ENCODE results near the gene FBXL7. TPM values are rescaled to one million over a fixed set of nuclear protein-coding genes. Genes with fewer than 3 reads are reported as not detected.

The FBXL7 gene
- total and polyA plus RNA-seq, 3 experiments from 2014 or later: not detected

- DNase-seq: no peak
- ChIA-PET CTCF (no interaction called here), POLR2A (interaction anchor here (0.7 kb wide), 1 partner anchor 118 kb away, joined by 5 read pairs; no protein-coding TSS in a partner anchor)
- Mint-ChIP-seq H3K9me3 (peaks cover 0 to 7% (median 5%) of the 10 kb centered on the region in 5 donors), H3K27me3 (no peaks in the 10 kb centered on the region), H3K27ac (no peak overlapping the region), H3K36me3 (no peaks in the 10 kb centered on the region), H3K4me3 (no peak overlapping the region), H3K4me1 (no peaks in the 10 kb centered on the region)
- H3K27ac ChIP-seq (ENCODE audit: low read depth, low read length): no peak overlapping the region
- H3K4me1 ChIP-seq (ENCODE audit: insufficient read depth, low read length): no peaks in the 10 kb centered on the region
- H3K4me3 ChIP-seq (ENCODE audit: low read length): no peak overlapping the region
- no peaks in the 10 kb centered on the region for H3K9me3 ChIP-seq (ENCODE audit: low read length)
- no peaks in the 10 kb centered on the region for H3K36me3 ChIP-seq (ENCODE audit: insufficient read depth, low read length)
- no peaks in the 10 kb centered on the region for H3K27me3 ChIP-seq (ENCODE audit: insufficient read depth, low read length, poor library complexity, severe bottlenecking)
Observed at GRCh38 chr5:15757103-15757502, 257.1 kb downstream of the FBXL7 start.

GRCh38 chr5:15757619-15758018, 257.6 kb downstream of the FBXL7 start:
- no peak overlapping the region for H3K27ac Mint-ChIP-seq
- H3K27ac ChIP-seq (ENCODE audit: low read depth, low read length): no peak overlapping the region
- H3K4me1 Mint-ChIP-seq: no peaks in the 10 kb centered on the region
- no peaks in the 10 kb centered on the region for H3K27me3 ChIP-seq (ENCODE audit: insufficient read depth, low read length, poor library complexity, severe bottlenecking)
- H3K9me3 ChIP-seq (ENCODE audit: low read length): no peaks in the 10 kb centered on the region
- H3K4me3 ChIP-seq (ENCODE audit: low read length): no peak overlapping the region
- H3K4me3 Mint-ChIP-seq: no peak overlapping the region
- POLR2A ChIA-PET: interaction anchor here (0.7 kb wide), 1 partner anchor 119 kb away, joined by 5 read pairs; no protein-coding TSS in a partner anchor
- H3K27me3 Mint-ChIP-seq: no peaks in the 10 kb centered on the region
- no peaks in the 10 kb centered on the region for H3K36me3 Mint-ChIP-seq
- peaks cover 0 to 7% (median 5%) of the 10 kb centered on the region in 5 donors for H3K9me3 Mint-ChIP-seq
- CTCF ChIA-PET: no interaction called here
- no peaks in the 10 kb centered on the region for H3K4me1 ChIP-seq (ENCODE audit: insufficient read depth, low read length)
- no peaks in the 10 kb centered on the region for H3K36me3 ChIP-seq (ENCODE audit: insufficient read depth, low read length)
- DNase-seq: no peak

GRCh38 chr5:15762668-15763067, 262.7 kb downstream of the FBXL7 start:
- H3K36me3 ChIP-seq (ENCODE audit: insufficient read depth, low read length): no peaks in the 10 kb centered on the region
- CTCF ChIA-PET: no interaction called here
- no peaks in the 10 kb centered on the region for H3K27me3 Mint-ChIP-seq
- no peak overlapping the region for H3K4me3 Mint-ChIP-seq
- no peak for DNase-seq
- POLR2A ChIA-PET: no interaction called here
- no peaks in the 10 kb centered on the region for H3K4me1 Mint-ChIP-seq
- no peak overlapping the region for H3K4me3 ChIP-seq (ENCODE audit: low read length)
- no peaks in the 10 kb centered on the region for H3K36me3 Mint-ChIP-seq
- H3K4me1 ChIP-seq (ENCODE audit: insufficient read depth, low read length): no peaks in the 10 kb centered on the region
- H3K27ac ChIP-seq (ENCODE audit: low read depth, low read length): no peak overlapping the region
- H3K9me3 Mint-ChIP-seq: peaks cover 0 to 10% (median 7%) of the 10 kb centered on the region in 5 donors
- H3K27me3 ChIP-seq (ENCODE audit: insufficient read depth, low read length, poor library complexity, severe bottlenecking): no peaks in the 10 kb centered on the region
- H3K27ac Mint-ChIP-seq: no peak overlapping the region
- no peaks in the 10 kb centered on the region for H3K9me3 ChIP-seq (ENCODE audit: low read length)

- no peak overlapping the region for H3K4me3 ChIP-seq (ENCODE audit: low read length)
- H3K4me1 ChIP-seq (ENCODE audit: insufficient read depth, low read length): no peaks in the 10 kb centered on the region
- peaks cover 0 to 12% (median 7%) of the 10 kb centered on the region in 5 donors for H3K9me3 Mint-ChIP-seq
- POLR2A ChIA-PET: no interaction called here
- DNase-seq: no peak
- H3K4me3 Mint-ChIP-seq: no peak overlapping the region
- CTCF ChIA-PET: no interaction called here
- no peak overlapping the region for H3K27ac ChIP-seq (ENCODE audit: low read depth, low read length)
- no peaks in the 10 kb centered on the region for H3K27me3 Mint-ChIP-seq
- H3K4me1 Mint-ChIP-seq: no peaks in the 10 kb centered on the region
- no peaks in the 10 kb centered on the region for H3K27me3 ChIP-seq (ENCODE audit: insufficient read depth, low read length, poor library complexity, severe bottlenecking)
- H3K9me3 ChIP-seq (ENCODE audit: low read length): no peaks in the 10 kb centered on the region
- H3K27ac Mint-ChIP-seq: no peak overlapping the region
- H3K36me3 Mint-ChIP-seq: no peaks in the 10 kb centered on the region
- no peaks in the 10 kb centered on the region for H3K36me3 ChIP-seq (ENCODE audit: insufficient read depth, low read length)
Observed at GRCh38 chr5:15763754-15764153, 263.8 kb downstream of the FBXL7 start.

- H3K36me3 ChIP-seq (ENCODE audit: insufficient read depth, low read length): no peaks in the 10 kb centered on the region
- Mint-ChIP-seq H3K4me1 (no peaks in the 10 kb centered on the region), H3K36me3 (no peaks in the 10 kb centered on the region), H3K27me3 (no peaks in the 10 kb centered on the region), H3K9me3 (peaks cover 0 to 14% (median 11%) of the 10 kb centered on the region in 5 donors), H3K27ac (no peak overlapping the region), H3K4me3 (no peak overlapping the region)
- ChIA-PET CTCF (no interaction called here), POLR2A (no interaction called here)
- H3K4me1 ChIP-seq (ENCODE audit: insufficient read depth, low read length): no peaks in the 10 kb centered on the region
- DNase-seq: no peak
- no peak overlapping the region for H3K27ac ChIP-seq (ENCODE audit: low read depth, low read length)
- no peak overlapping the region for H3K4me3 ChIP-seq (ENCODE audit: low read length)
- H3K9me3 ChIP-seq (ENCODE audit: low read length): no peaks in the 10 kb centered on the region
- H3K27me3 ChIP-seq (ENCODE audit: insufficient read depth, low read length, poor library complexity, severe bottlenecking): no peaks in the 10 kb centered on the region
Observed at GRCh38 chr5:15768936-15769335, 269.0 kb downstream of the FBXL7 start.

- DNase-seq: no peak
- no peak overlapping the region for H3K27ac Mint-ChIP-seq
Observed at GRCh38 chr5:15772131-15772530, 272.2 kb downstream of the FBXL7 start.

GRCh38 chr5:15774632-15775031, 274.7 kb downstream of the FBXL7 start:
- Histone ChIP-seq H3K27me3 (ENCODE audit: insufficient read depth, low read length, poor library complexity, severe bottlenecking) (no peaks in the 10 kb centered on the region), H3K4me3 (ENCODE audit: low read length) (no peak overlapping the region), H3K9me3 (ENCODE audit: low read length) (no peaks in the 10 kb centered on the region), H3K4me1 (ENCODE audit: insufficient read depth, low read length) (no peaks in the 10 kb centered on the region), H3K27ac (ENCODE audit: low read depth, low read length) (no peak overlapping the region), H3K36me3 (ENCODE audit: insufficient read depth, low read length) (no peaks in the 10 kb centered on the region)
- Mint-ChIP-seq H3K27me3 (no peaks in the 10 kb centered on the region), H3K9me3 (peaks cover 0 to 7% (median 5%) of the 10 kb centered on the region in 5 donors), H3K4me3 (no peak overlapping the region), H3K27ac (no peak overlapping the region), H3K4me1 (no peaks in the 10 kb centered on the region), H3K36me3 (no peaks in the 10 kb centered on the region)
- DNase-seq: no peak
- ChIA-PET POLR2A (no interaction called here), CTCF (no interaction called here)

More at GRCh38 chr5:15772131-15772530, 272.2 kb downstream of the FBXL7 start:
- Histone ChIP-seq H3K9me3 (ENCODE audit: low read length) (no peaks in the 10 kb centered on the region), H3K4me3 (ENCODE audit: low read length) (no peak overlapping the region), H3K4me1 (ENCODE audit: insufficient read depth, low read length) (no peaks in the 10 kb centered on the region), H3K27ac (ENCODE audit: low read depth, low read length) (no peak overlapping the region), H3K36me3 (ENCODE audit: insufficient read depth, low read length) (no peaks in the 10 kb centered on the region), H3K27me3 (ENCODE audit: insufficient read depth, low read length, poor library complexity, severe bottlenecking) (no peaks in the 10 kb centered on the region)
- ChIA-PET CTCF (no interaction called here), POLR2A (no interaction called here)
- Mint-ChIP-seq H3K36me3 (no peaks in the 10 kb centered on the region), H3K4me3 (no peak overlapping the region), H3K27me3 (no peaks in the 10 kb centered on the region), H3K9me3 (peaks cover 0 to 14% (median 5%) of the 10 kb centered on the region in 5 donors), H3K4me1 (no peaks in the 10 kb centered on the region)

GRCh38 chr5:15776346-15776745, 276.4 kb downstream of the FBXL7 start:
- Mint-ChIP-seq H3K4me3 (no peak overlapping the region), H3K27me3 (no peaks in the 10 kb centered on the region)

GRCh38 chr5:15783734-15784133, 283.8 kb downstream of the FBXL7 start:
- Histone ChIP-seq H3K27ac (ENCODE audit: low read depth, low read length) (no peak overlapping the region), H3K27me3 (ENCODE audit: insufficient read depth, low read length, poor library complexity, severe bottlenecking) (no peaks in the 10 kb centered on the region), H3K4me1 (ENCODE audit: insufficient read depth, low read length) (no peaks in the 10 kb centered on the region), H3K4me3 (ENCODE audit: low read length) (no peak overlapping the region), H3K9me3 (ENCODE audit: low read length) (no peaks in the 10 kb centered on the region), H3K36me3 (ENCODE audit: insufficient read depth, low read length) (no peaks in the 10 kb centered on the region)
- H3K9me3 Mint-ChIP-seq: peaks cover 0 to 8% (median 4%) of the 10 kb centered on the region in 5 donors
- no peaks in the 10 kb centered on the region for H3K4me1 Mint-ChIP-seq
- H3K4me3 Mint-ChIP-seq: no peak overlapping the region
- no peak overlapping the region for H3K27ac Mint-ChIP-seq
- no peaks in the 10 kb centered on the region for H3K27me3 Mint-ChIP-seq
- no peak for DNase-seq
- ChIA-PET CTCF (no interaction called here), POLR2A (no interaction called here)
- H3K36me3 Mint-ChIP-seq: no peaks in the 10 kb centered on the region

More at GRCh38 chr5:15776346-15776745, 276.4 kb downstream of the FBXL7 start:
- Mint-ChIP-seq H3K36me3 (no peaks in the 10 kb centered on the region), H3K9me3 (peaks cover 0 to 9% (median 5%) of the 10 kb centered on the region in 5 donors), H3K27ac (no peak overlapping the region), H3K4me1 (no peaks in the 10 kb centered on the region)
- POLR2A ChIA-PET: no interaction called here
- Histone ChIP-seq H3K27me3 (ENCODE audit: insufficient read depth, low read length, poor library complexity, severe bottlenecking) (no peaks in the 10 kb centered on the region), H3K27ac (ENCODE audit: low read depth, low read length) (no peak overlapping the region), H3K9me3 (ENCODE audit: low read length) (no peaks in the 10 kb centered on the region), H3K4me3 (ENCODE audit: low read length) (no peak overlapping the region), H3K36me3 (ENCODE audit: insufficient read depth, low read length) (no peaks in the 10 kb centered on the region), H3K4me1 (ENCODE audit: insufficient read depth, low read length) (no peaks in the 10 kb centered on the region)
- no peak for DNase-seq
- CTCF ChIA-PET: no interaction called here
